GM12878 (cell line): ENCODE data around the gene CYB5A. TPM values are rescaled to one million over a fixed set of nuclear protein-coding genes. Genes with fewer than 3 reads are reported as not detected.

Experiments used
- ATAC-seq: fragments of 200-7000 bp; cut with Tn5 transposase; 3 replicates; pipeline ENCODE4 v1.9.1; 2020; ENCODE audit warnings: mild to moderate bottlenecking, moderate library complexity
- BruUV-seq: library from RNA; stranded (reverse); fragments of 400-500 nt; replicated peaks from 2 replicates; lab custom pipeline; 2021; lab: Mats Ljungman, UMichigan
- CTCF ChIA-PET: fragments of 300-600 bp; sonication (Branson Sonifier 250); formaldehyde crosslinking; extraction: SDS; loops from one replicate; lab custom pipeline; 2021; ENCODE audit warnings: inconsistent platforms; lab: Yijun Ruan, JAX
- POLR2A ChIA-PET: fragments of 350-600 bp; formaldehyde crosslinking; extraction: SDS; loops from one replicate; lab custom pipeline; 2021; ENCODE audit warnings: inconsistent platforms; lab: Charles Lee
- RAD21 ChIA-PET: fragments of 300-600 bp; sonication (Branson Sonifier 250); formaldehyde crosslinking; loops from one replicate; lab custom pipeline; 2023; ENCODE audit warnings: antibody characterized with exemption; ENCODE audit not compliant: unreplicated experiment; lab: Charles Lee
- SMC1A ChIA-PET: fragments of 300-600 bp; sonication (Branson Sonifier 250); formaldehyde crosslinking; loops from one replicate; lab custom pipeline; 2023; ENCODE audit not compliant: unreplicated experiment, uncharacterized antibody; lab: Charles Lee
- DNase-seq: peaks from one replicate; pipeline ENCODE4 v3.0.0-alpha.2; 2011; ENCODE audit warnings: low read depth, low spot score
- FAIRE-seq: peaks from 3 replicates; lab custom pipeline; 2011; peaks lifted over from hg19 to GRCh38; lab: Jason Lieb, UNC
- H2AFZ ChIP-seq: 2 replicates; pipeline ENCODE4 v1.6.0; 2011; ENCODE audit warnings: low read depth, low read length, control low read depth; ENCODE audit not compliant: control insufficient read depth
- H3K27ac ChIP-seq: 2 replicates; pipeline ENCODE4 v1.5.1; 2011; ENCODE audit warnings: control low read depth; ENCODE audit not compliant: control insufficient read depth, insufficient read depth
- H3K27me3 ChIP-seq, 2 experiments: replicated peaks in 1 of 2; 2 replicates each; pipeline versions ENCODE4 v1.6.0 to v1.6.1; 2011; ENCODE audit warnings: low read length in 1 of 2; ENCODE audit not compliant: control insufficient read depth in 2 of 2, insufficient read depth in 2 of 2
- H3K36me3 ChIP-seq, 2 experiments: 2 replicates each; pipeline ENCODE4 v1.5.1; 2011; ENCODE audit warnings: low read length in 1 of 2; ENCODE audit not compliant: control insufficient read depth in 2 of 2, insufficient read depth in 2 of 2
- H3K4me1 ChIP-seq: 2 replicates; pipeline ENCODE4 v1.6.1; 2011; ENCODE audit warnings: mild to moderate bottlenecking, low read length, moderate library complexity, mixed read lengths; ENCODE audit not compliant: control insufficient read depth, insufficient read depth
- H3K4me2 ChIP-seq: 2 replicates; pipeline ENCODE4 v1.6.0; 2011; ENCODE audit warnings: control low read depth; ENCODE audit not compliant: control insufficient read depth, insufficient read depth
- H3K4me3 ChIP-seq: fragments of 200-600 bp; sonication (generic); 2 replicates; pipeline ENCODE4 v1.5.1; 2016
- H3K79me2 ChIP-seq: 2 replicates; pipeline ENCODE4 v1.6.0; 2011; ENCODE audit warnings: low read length; ENCODE audit not compliant: control insufficient read depth, insufficient read depth
- H3K9ac ChIP-seq: 2 replicates; pipeline ENCODE4 v1.8.0; 2011; ENCODE audit warnings: low read length, control low read depth, mixed read lengths; ENCODE audit not compliant: control insufficient read depth, insufficient read depth
- H3K9me3 ChIP-seq: replicated peaks from 3 replicates; pipeline ENCODE4 v1.5.1; 2011; ENCODE audit warnings: mild to moderate bottlenecking, low read length; ENCODE audit not compliant: control insufficient read depth, insufficient read depth
- H4K20me1 ChIP-seq: 2 replicates; pipeline ENCODE4 v1.6.0; 2011; ENCODE audit not compliant: control insufficient read depth, insufficient read depth
- BACH1 ChIP-seq: fragments of 450-650 bp; IDR thresholded peaks from 2 replicates; pipeline ENCODE4 v1.6.1; 2017; ENCODE audit warnings: mild to moderate bottlenecking, borderline replicate concordance
- BMI1 ChIP-seq: fragments of 450-650 bp; IDR thresholded peaks from 2 replicates; pipeline ENCODE4 v1.6.1; 2016; ENCODE audit warnings: mild to moderate bottlenecking, moderate library complexity, borderline replicate concordance
- DPF2 ChIP-seq: fragments of 450-650 bp; IDR thresholded peaks from 2 replicates; pipeline ENCODE4 v1.6.1; 2017; ENCODE audit warnings: mild to moderate bottlenecking
- GATAD2B ChIP-seq: fragments of 450-650 bp; conservative IDR thresholded peaks from 2 replicates; pipeline ENCODE4 v1.6.1; 2017; ENCODE audit warnings: low read depth, mild to moderate bottlenecking, moderate library complexity
- IKZF1 ChIP-seq: fragments of 450-650 bp; conservative IDR thresholded peaks from 2 replicates; pipeline ENCODE4 v1.6.1; 2017; ENCODE audit warnings: antibody characterized with exemption, mild to moderate bottlenecking
- PBX3 ChIP-seq: IDR thresholded peaks from 2 replicates; pipeline ENCODE4 v1.6.1; 2011; ENCODE audit warnings: mild to moderate bottlenecking, low read depth, low read length, moderate library complexity; ENCODE audit not compliant: insufficient replicate concordance
- RAD21 ChIP-seq: IDR thresholded peaks from 2 replicates; pipeline ENCODE4 v1.6.1; 2011; ENCODE audit warnings: mild to moderate bottlenecking, low read depth, low read length, moderate library complexity; ENCODE audit not compliant: insufficient read depth
- RB1 ChIP-seq: fragments of 450-650 bp; formaldehyde crosslinking; IDR thresholded peaks from 2 replicates; pipeline ENCODE4 v1.6.1; 2017; ENCODE audit warnings: mild to moderate bottlenecking, borderline replicate concordance
- SUZ12 ChIP-seq: fragments of 200-600 bp; sonication (generic); IDR thresholded peaks from one replicate; pipeline ENCODE4 v1.6.1; 2018; ENCODE audit warnings: antibody characterized with exemption, mild to moderate bottlenecking; ENCODE audit not compliant: unreplicated experiment
- TBL1XR1 ChIP-seq: IDR thresholded peaks from 2 replicates; pipeline ENCODE4 v1.6.1; 2012; ENCODE audit warnings: low read depth, low read length, improper control_type of control experiment
- ZNF24 ChIP-seq: fragments of 450-650 bp; IDR thresholded peaks from 2 replicates; pipeline ENCODE4 v1.6.1; 2017; ENCODE audit warnings: antibody characterized with exemption, mild to moderate bottlenecking
- WGBS: methylation state at CpG from one replicate; pipeline ENCODE4 v1.1.6; 2016; ENCODE audit warnings: low lambda C conversion rate; ENCODE audit not compliant: insufficient replicate concordance, insufficient coverage; ENCODE audit errors: missing lambda C conversion rate; 5-methylcytosine and 5-hydroxymethylcytosine counted together
- in situ Hi-C: fragments of 300-500 bp; cut with MboI; formaldehyde crosslinking; loops from 9 replicates; pipeline ENCODE4 v1.14.3; 2018; ENCODE audit warnings: mixed read lengths
- intact Hi-C: fragments of 100-400 bp; cut with micrococcal nuclease; formaldehyde crosslinking; loops from one replicate; pipeline ENCODE4 v1.14.2; 2022; ENCODE audit not compliant: unreplicated experiment
- polyA plus RNA-seq, 11 experiments: library from polyadenylated mRNA; depleted of rRNA in 4 of 11; unstranded in 6 of 11; stranded (reverse) in 5 of 11; fragments of >200 nt; fragmentation: Nextera tagmentation in 4 of 11; fragmentation: Illumina TruSeq in 1 of 11; extraction: Ambion mirVana in 4 of 11; extraction: Trizol in 1 of 11; gene quantifications; 1 replicate in 1 of 11; 2 replicates in 10 of 11; pipeline versions ENCODE4 v1.2.1 to v1.2.3, GENCODE V29; 2011 to 2016; ENCODE audit warnings: inconsistent platforms in 2 of 11, missing spikeins in 2 of 11, low read depth in 1 of 11
- total RNA-seq, 4 experiments: library from RNA; depleted of rRNA in 3 of 4; stranded (reverse); fragments of >200 nt in 3 of 4; fragmentation: Illumina TruSeq in 1 of 4; extraction: Trizol in 1 of 4; gene quantifications; 2 replicates each; pipeline versions ENCODE4 v1.2.1 to v1.2.3, GENCODE V29; 2013 to 2021
- TF ChIP-seq, protein P1 (sequence below): fragments of 450-650 bp; IDR thresholded peaks from 2 replicates; pipeline ENCODE4 v1.6.1; 2014; ENCODE audit warnings: mild to moderate bottlenecking

The CYB5A gene
- total and polyA plus RNA-seq, 10 of the 15 experiments (the other 5 are each of a cell fraction or from before 2014, with no cell fraction given), result 60.2 to 129 (median 103) TPM

- DNase-seq (no peak), ATAC-seq (no peak), FAIRE-seq (no peak)
- Histone ChIP-seq H3K9me3 (no peaks in the 10 kb centered on the region), H3K27ac (no peak overlapping the region), H4K20me1 (no peaks in the 10 kb centered on the region), H3K4me1 (no peaks in the 10 kb centered on the region), H3K9ac (no peak overlapping the region), H3K4me3 (no peak overlapping the region), H3K27me3 (no peaks in the 10 kb centered on the region), H3K79me2 (no peaks in the 10 kb centered on the region), H3K36me3 (no peaks in the 10 kb centered on the region; a peak in 2 of 4 replicates), H2AFZ (no peak overlapping the region), H3K4me2 (no peak overlapping the region)
- ChIA-PET SMC1A (interaction anchor here (1.5 kb wide), 1 partner anchor 9 kb away, joined by 3 read pairs; no protein-coding TSS in a partner anchor), POLR2A (no interaction called here), CTCF (interaction anchor here (0.6 kb wide), 1 partner anchor 19 kb away, joined by 3 read pairs; no protein-coding TSS in a partner anchor), RAD21 (no interaction called here)
- BruUV-seq, result no TSS peak
- intact Hi-C loops (no loop called here), in situ Hi-C loops (no loop called here)
- WGBS, result 73% methylated on average over 9 of the region's 9 CpGs
- TF ChIP-seq, protein P1, sequence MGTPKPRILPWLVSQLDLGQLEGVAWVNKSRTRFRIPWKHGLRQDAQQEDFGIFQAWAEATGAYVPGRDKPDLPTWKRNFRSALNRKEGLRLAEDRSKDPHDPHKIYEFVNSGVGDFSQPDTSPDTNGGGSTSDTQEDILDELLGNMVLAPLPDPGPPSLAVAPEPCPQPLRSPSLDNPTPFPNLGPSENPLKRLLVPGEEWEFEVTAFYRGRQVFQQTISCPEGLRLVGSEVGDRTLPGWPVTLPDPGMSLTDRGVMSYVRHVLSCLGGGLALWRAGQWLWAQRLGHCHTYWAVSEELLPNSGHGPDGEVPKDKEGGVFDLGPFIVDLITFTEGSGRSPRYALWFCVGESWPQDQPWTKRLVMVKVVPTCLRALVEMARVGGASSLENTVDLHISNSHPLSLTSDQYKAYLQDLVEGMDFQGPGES, result no peak
- TF ChIP-seq PBX3, result no peak
- TF ChIP-seq RAD21, result no peak
- no peak for TF ChIP-seq SUZ12
- TF ChIP-seq DPF2, result no peak
- no peak for TF ChIP-seq BMI1
- no peak for TF ChIP-seq RB1
- no peak for TF ChIP-seq IKZF1
- TF ChIP-seq ZNF24, result no peak
- TF ChIP-seq TBL1XR1, result no peak
- no peak for TF ChIP-seq BACH1
- no peak for TF ChIP-seq GATAD2B
These were observed 25.6 kb downstream of the CYB5A start for GRCh38 chr18:74266161-74266560.
